HG02970 (cell line): ENCODE measurements around the gene FBXL7.

ENCODE experiments used
- ATAC-seq: cut with Tn5 transposase; IDR thresholded peaks from one replicate; pipeline ENCODE4 v1.9.1; 2021; ENCODE audit warnings: mild to moderate bottlenecking, moderate library complexity, moderate number of reproducible peaks; ENCODE audit not compliant: unreplicated experiment, low FRiP score

FBXL7 gene

DNA sequence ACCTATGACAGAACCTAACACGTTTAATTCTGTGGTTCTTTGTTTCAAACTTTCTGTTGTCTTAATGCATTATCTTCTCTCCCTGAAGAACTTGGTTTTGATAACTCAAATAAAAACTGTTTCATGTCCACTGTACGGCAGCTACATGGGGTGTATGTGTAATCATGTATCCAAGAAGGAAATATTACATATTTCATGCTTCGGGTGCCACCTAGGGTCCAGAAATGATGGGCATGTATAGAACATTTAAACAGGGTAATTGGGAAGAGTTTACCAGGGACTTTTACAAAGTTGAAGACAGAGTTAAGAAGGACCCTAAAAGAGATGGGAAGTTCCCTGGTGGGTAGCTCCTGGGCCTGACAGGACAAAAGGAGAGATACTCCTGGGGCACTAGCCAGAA, 291.3 kb downstream of the FBXL7 start:
- no peak for ATAC-seq

DNA sequence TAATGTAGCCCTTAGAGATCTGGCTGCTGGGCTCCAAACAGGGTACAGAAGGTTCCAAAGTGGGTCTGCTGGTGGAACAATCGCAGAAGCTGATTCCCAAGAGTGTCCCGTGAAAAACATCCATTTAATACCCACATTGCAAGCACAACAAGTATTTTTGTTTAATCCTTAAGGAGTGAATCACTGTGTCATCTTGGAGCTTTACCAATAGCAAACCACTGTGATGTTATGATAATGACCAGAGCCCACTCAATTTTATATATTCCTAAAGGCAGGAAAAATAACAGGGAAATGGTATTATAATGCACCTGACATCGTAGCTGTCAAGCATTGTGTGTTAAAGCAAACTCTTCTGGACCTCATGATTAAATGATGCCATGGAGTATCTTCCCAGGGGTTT, 291.9 kb downstream of the FBXL7 start:
- ATAC-seq = no peak

DNA sequence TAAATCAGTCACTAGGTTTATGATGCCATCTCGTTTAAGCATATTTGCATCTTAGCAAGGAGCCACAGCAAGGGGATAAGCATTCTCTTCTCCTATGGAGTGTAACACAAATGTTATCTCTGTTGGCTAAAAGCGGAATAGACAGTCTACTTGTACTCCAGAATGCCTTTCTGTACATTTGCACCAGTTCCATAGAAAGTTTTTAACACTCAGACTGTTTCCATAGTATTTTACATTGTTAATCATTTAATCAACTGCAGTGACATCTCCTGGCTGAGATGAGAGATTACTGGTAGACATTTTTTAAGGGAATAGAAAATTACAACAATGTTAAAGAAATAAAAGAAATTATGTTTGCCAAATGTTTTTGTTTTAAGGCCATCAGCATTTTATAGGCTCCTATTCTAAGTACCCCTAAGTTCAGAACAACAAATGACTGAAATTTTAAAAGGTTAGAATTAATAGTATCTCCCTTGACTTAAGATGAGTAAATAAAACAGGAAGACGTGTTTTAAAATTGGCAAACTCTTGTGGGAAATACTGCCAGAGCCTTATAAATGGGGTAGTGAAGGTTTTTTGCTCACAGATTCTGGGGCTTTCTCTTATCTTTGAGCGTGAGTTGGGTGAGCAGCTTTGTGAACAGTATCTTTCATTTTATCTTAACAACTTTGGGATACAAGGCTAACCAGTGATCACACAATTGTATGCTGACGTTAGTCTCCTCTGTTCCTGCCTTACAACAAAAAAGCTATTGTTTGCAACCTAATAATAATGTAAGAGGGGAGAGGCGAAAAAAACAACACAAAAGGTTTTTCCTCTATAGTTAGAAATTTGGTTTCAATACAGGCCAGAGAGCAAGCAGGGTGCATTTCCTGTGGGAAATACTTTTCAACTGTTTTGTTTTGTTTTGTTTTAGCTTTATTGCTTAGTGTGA, 294.3 kb downstream of the FBXL7 start:
- ATAC-seq = no peak

DNA sequence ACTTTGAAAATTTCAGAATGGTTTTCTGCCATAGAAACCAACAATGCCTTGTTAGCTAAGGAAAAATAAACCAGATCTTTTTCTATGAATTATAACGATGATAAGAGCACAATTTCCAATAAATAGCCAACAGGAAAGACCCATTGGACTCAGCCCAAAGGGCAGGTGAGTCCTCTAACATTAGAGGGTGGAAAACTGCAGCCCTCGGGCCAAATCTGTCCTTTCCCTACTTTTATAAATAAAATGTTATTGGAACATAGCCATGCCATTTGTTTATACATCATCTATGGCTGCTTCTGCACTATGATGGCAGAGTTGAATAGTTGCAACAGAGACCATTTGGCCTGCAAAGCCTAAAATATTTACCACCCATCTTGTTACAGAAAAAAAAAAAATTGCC, 296.1 kb downstream of the FBXL7 start:
- ATAC-seq = no peak

DNA sequence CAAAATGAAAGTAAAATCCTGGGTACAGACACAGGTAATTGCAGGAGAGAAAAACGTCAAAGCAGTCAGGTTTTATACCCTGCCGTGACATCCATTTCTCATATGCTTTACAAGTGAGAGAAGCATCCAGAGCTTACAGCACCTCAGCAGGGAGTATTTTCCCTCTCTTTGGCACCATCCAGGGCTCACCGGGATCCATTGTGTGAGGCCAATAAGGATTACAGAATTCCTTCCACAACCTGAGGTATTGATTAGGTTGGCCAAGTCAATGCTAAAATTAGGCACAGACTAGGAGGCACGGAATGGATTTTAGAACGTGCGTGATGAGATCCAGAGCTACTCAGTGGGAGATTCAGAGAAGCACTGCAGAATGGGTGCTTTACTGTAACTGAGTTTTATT, 296.6 kb downstream of the FBXL7 start:
- ATAC-seq = no peak

DNA sequence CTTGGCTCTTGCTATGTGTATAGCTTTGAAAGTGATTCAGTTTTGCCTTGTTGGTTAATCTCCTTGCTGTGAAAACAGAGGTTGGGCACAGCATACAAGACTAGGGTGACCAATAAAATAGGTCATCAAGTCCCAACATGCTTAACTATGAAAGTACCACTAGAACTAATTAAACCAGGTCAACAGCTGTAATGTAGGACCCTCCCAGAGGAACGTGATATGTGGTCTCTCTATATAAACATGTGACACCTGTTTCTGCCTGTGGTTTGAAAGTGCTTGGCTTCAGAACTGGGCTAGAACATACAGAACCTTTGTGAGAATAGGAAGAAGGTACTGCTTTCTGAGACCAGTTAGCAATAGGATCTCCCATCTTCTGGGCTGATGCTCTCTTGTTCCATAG, 297.1 kb downstream of the FBXL7 start:
- ATAC-seq = no peak

DNA sequence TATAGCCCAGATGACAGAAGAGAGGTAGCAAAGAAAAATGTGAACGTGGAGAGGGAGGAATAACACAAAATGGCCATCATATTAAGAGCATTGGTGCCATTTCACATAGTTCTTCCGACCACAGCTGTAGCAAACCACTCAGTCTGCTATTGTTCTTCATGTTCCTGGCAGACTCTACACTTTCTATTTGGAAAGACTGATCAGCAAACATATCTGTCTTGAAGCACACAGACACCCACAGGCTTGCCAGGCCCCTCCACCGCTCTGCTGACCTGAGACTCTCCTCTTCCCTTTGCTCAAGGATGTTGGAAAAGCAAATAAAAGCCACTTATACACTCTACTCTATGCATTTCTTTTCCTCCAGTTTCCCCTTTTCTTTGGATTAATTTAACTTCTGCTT, 298.0 kb downstream of the FBXL7 start:
- ATAC-seq = no peak

DNA sequence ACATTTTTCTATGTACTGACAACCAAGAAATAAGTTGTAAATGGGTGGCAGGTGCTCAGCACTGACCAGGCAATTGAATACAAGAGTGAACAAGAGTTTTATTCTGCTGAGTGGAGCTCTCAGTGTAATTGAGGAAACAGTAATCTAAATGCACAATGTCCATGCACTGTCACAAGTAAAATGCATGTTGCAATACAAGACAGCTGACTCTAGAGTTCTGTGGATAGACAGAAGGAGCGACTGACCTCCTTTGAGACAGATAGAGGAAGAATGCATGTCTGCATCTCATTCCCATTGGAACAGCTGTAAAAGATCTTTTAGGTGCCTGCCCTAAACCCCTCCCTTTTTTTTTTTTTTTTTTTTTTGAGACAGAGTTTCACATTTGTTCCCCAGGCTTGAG, 299.0 kb downstream of the FBXL7 start:
- ATAC-seq = no peak

DNA sequence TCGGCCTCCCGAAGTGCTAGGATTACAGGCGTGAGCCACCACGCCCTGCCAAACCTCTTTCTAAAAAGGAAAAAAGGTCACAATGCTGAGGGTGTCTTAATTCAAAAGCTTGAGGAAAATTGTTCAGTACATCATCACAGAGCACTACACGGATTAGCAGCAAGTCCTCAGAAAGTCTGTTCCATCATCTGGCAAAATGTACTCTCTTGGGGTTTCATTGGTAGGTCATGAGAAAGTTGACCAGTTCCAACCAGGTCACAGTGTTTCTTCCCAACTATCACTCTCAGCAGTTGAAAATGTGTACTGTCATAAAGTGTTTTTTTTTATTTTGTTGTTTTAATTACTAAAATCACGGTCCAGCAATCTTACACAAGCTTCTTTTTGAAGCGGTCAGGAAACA, 299.6 kb downstream of the FBXL7 start:
- ATAC-seq = no peak

DNA sequence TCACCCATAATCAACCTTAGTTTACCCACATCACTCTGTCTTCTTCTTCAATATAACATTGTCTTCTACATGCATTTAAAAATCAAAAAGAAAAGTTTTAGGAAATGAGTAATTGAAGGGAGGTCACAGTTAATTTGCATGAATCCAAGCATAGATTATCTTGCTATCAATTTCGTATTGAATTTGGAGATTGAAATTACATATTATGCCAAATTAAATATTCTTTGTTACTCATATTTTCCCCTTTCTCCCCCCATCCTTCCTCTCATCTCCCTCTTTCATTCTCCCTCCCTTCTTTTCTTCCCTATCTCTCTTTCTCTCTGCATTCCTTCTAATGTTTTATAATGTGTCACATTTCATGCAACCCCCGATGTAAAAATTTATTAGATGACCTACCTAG, 303.3 kb downstream of the FBXL7 start:
- no peak for ATAC-seq

DNA sequence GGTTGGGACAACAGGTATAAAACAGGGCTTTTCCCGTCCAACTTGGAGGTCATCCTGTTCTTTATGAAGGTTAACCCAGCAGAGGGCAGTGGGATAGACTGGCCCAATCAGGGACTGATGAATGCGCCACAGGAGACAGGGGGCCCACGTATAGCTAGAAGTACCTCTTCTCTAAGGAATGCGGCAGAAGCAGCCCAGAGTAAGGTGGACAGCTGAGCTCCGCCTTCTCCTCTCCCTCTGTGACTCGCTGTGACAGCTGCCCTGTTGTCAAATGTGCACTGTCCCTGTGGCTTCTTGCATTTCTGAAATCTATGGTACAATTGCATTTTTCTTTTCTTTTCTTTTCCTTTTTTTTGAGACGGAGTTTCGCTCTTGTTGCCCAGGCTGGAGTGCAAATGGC, 306.6 kb downstream of the FBXL7 start:
- no peak for ATAC-seq

DNA sequence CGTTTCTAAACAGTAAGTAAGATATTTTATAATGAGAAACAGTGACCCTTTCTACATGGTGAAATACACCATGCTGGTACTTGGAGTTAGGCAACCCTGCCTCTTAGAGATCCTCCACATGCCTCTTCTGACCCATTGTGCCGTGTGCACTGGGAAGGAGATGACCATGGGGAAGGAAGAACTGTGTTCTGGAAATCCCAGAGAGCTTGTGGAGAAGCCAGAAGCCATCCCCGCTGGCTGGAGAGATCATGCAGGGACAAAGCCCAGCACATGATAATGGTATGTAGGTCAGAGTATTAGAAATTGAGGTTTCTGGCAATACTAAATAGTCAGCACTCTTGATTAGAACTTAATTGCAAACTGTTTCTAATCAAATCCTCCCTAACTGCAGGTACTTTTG, 307.3 kb downstream of the FBXL7 start:
- ATAC-seq = no peak

DNA sequence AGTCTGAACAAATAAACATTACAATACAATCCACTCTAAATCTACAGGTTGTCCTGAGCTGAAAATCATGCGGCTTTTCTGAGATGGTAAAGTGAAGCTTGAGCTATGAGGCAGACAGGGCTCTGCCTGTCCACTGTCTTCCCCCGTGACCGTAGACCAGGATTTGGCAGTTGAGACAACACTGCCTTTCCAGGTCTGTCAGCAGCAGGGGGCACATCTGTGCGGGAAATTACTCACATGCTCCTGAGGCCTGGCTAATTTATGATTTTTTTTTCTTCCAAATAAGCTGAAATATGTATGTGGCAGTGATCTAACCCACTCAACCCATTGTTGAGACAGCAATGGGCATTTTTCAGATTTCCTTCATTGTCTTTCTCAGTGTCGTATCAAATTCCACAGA, 307.9 kb downstream of the FBXL7 start:
- ATAC-seq = no peak

DNA sequence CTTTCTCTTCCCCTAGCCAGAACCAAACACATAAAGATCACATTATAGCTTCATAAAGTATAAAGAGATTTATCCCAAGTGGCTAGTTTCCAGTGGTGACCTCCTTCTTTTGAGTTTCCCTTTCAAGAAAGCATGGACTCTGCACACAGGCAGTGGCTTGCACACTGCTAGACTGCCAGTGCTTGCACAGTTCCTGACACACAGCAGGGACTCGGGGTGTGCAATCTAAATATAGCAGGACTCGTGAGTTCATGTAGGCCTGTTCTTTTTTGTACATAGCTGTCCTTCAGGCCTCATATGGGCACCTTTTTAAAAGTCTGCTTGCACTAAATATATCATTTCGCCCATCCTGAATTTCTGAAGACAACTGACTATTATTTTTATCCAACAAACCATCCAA, 308.6 kb downstream of the FBXL7 start:
- ATAC-seq = no peak

DNA sequence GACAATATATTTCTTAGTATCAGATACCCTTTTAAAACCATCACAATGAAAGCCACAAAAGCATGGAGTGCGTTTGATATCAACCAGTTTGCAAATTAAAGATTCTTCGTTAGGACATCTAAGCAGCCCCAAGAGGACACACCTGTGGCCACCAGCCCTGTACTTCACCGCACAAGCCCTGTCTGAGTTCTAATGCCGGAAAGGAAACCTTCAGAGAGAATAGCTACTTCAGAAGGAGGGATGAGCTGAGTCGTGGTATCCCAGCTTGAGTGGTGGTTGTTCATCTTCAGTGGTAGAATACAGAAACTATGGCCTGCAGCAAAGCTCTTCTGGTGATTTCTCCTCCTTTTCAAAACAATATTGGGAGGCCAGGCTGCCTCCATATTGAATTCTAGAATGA, 319.6 kb downstream of the FBXL7 start:
- no peak for ATAC-seq

DNA sequence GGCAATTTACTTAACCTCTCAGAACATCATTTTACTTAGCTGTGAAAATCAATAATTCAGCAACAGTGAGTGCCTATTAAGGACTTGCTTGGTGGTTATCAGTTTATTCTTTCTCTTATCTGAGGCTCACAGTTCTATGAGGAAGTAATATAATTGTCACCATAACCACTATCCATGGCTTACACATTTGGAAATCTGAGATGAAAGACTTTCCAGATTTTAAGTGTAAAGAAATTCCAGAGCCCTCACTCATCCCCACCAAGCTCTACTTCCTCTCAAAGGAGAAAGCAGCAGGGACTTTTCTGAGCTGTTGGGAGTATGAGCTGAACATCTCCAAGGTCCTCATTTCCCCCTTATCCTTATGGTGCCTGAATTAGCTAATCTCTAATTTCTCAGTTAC, 321.5 kb downstream of the FBXL7 start:
- ATAC-seq = no peak

DNA sequence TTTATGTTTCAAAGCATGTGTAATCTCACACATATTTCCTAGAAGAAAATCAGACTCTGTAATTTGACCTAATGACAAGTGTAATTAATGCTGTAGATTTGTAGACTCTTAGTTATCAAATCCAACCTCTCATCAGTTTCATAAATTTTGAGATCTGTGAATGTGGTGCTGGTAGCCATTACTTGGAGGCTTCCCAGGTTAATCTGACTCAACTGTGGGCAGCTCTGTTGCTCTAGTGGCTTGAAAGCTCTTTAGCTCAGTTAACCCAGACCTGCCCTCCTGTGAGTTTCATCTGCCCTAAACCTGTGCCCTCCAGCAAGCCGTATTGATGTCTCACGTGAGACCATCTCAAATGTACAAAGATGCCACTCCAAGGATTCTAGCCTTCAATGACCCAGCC, 323.4 kb downstream of the FBXL7 start:
- ATAC-seq = no peak

DNA sequence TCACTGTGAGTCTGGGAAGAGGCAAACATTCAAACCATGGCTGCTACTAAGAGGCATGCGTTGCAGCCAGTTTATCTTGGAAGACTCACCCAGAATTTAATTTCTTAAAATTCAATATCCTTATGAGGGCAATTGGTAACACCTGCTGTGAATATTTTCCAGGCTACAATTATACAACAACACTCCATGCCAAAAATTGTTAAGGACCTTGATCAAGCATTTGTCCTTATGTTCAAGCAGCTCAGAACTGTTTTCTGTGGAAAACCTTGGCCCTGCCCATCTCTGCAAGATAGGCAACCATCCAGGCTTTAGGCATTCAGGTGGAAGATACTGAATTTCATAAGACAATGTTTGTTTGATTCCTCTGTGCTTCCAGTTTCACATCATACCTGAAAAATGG, 327.8 kb downstream of the FBXL7 start:
- ATAC-seq = no peak

DNA sequence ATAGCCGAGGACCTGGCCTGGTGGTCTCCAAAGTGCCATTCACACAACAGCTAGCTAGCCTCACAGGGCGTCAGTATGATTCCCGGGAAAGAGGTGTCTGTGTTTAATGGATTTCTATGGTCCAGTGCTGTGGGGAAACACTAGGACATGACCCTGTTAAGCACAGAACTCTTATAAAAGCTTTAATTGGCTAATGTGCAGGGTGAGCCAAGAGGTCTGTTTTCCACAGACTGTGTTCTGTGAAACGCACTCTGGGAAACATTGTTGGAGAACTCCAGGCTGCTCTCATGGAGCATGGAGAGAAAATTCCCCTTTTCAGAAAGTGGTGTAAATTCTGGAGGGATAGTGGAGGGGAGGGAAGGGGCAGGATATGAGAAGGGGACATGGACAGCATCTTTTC, 331.4 kb downstream of the FBXL7 start:
- ATAC-seq = no peak

DNA sequence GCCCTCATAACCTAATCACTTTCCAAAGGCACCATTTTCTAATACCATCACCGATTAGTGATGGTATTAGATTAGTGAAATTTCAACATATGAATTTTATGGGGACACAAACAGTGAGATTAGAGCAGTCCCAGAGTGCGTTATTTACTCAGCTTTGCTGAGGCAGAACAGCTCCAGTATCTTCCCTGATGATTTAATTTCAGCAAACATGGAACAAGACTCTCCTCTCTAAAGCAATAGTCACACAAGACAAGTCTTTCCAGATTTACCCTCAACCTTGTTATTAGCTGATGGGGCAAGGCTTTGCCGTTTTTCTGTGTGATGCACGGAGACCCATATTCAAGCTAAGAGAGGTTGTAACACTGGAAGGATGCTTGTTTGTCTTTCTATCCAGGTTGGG, 333.4 kb downstream of the FBXL7 start:
- ATAC-seq = no peak

DNA sequence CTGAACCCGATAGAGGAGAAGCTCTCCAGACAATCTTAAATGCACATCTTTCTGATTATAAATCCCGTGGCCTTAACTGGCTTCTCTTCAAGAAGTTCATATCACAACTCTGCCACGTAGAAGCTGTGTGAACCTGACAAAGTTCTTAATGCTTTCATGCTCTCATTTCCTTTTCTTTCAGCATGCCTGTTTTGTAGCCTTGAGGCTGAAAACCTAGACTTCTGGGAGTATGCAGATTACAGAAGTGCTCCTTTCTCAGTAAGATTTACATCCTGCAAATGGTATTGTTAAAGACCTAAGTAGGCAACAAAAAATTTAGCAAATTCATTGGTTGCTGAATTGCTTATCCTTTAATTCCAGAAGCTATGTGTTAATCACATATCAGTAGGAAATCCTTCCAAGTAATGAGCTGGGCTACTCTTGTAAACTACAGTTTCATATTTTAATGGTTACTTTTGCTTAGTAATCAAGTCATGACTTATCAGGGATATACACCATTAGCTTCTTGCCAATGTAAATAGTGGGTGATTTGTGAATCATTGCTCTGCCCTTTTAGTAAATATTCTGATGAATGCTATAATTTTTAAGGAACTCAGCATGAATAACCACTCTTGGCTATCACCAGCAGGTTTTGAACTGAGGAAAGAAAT, 334.7 kb downstream of the FBXL7 start:
- ATAC-seq = no peak

DNA sequence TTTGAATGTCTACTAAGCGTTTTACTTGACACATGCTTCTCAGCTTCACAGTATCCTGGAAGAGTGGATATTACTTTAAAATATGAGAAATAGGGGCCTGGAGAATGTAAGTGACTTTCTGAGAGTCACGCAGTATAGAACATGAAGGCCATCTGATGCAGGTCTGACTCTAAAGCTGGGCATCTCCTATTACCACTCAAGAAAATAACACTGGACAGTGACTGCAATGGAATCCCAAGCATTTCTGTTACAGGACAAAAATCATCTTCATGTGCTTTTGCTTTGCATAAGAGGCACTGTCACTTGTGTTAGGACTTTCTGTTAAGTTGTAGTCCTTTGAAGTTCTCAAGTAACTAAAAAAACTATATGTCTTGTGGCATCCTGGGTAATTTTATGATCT, 335.5 kb downstream of the FBXL7 start:
- no peak for ATAC-seq
